Activated T-cell treated with anti-CD3 and anti-CD28 coated beads, Interleukin-2, amount 50 U/mL, for 72 hours (primary cell): ENCODE measurements around the gene ZNF605. TPM values are rescaled to one million over a fixed set of nuclear protein-coding genes. Genes with fewer than 3 reads are reported as not detected.
"Not testable (repeated sequence)": the region's sequence is repeated elsewhere in the genome, so short reads cannot be mapped to it uniquely, and the experiment has no call there.

Experiments used
- ATAC-seq, 2 donors: fragments of 150-1000 bp; cut with Tn5 transposase; replicated peaks in 1 of 2; 2 replicates each; pipeline ENCODE4 v1.10.0; 2021; ENCODE audit warnings: moderate library complexity in 2 of 2, mild to moderate bottlenecking in 1 of 2
- DNase-seq, 2 donors: peaks; one replicate each; pipeline ENCODE4 v3.0.0; 2021 to 2022; ENCODE audit warnings: mixed read lengths in 1 of 2
- H3K27ac Mint-ChIP-seq: one replicate; pipeline ENCODE4 v1.8.0; 2022; ENCODE audit warnings: mild to moderate bottlenecking, moderate library complexity, mixed read lengths
- H3K27me3 Mint-ChIP-seq: one replicate; pipeline ENCODE4 v1.8.0; 2022; ENCODE audit warnings: low read depth, mixed read lengths
- H3K36me3 Mint-ChIP-seq, 2 donors: one replicate each; pipeline ENCODE4 v1.8.0; 2022; ENCODE audit warnings: mixed read lengths in 2 of 2, mild to moderate bottlenecking in 1 of 2; ENCODE audit not compliant: insufficient read depth in 2 of 2
- H3K4me1 Mint-ChIP-seq: one replicate; pipeline ENCODE4 v1.8.0; 2022; ENCODE audit warnings: low read depth, mixed read lengths
- H3K4me3 Mint-ChIP-seq, 2 donors: one replicate each; pipeline ENCODE4 v1.8.0; 2022; ENCODE audit warnings: mild to moderate bottlenecking in 2 of 2, mixed read lengths in 2 of 2, moderate library complexity in 2 of 2
- H3K9me3 Mint-ChIP-seq, 2 donors: one replicate each; pipeline ENCODE4 v1.8.0; 2022; ENCODE audit warnings: mixed read lengths in 2 of 2
- total RNA-seq, 2 donors: library from RNA; stranded (reverse); gene quantifications; one replicate each; pipeline ENCODE4 v1.2.3, GENCODE V29; 2022

ZNF605 gene
- total RNA-seq, 2 donors from 2014 or later = 6.8 to 8.7 TPM

DNA sequence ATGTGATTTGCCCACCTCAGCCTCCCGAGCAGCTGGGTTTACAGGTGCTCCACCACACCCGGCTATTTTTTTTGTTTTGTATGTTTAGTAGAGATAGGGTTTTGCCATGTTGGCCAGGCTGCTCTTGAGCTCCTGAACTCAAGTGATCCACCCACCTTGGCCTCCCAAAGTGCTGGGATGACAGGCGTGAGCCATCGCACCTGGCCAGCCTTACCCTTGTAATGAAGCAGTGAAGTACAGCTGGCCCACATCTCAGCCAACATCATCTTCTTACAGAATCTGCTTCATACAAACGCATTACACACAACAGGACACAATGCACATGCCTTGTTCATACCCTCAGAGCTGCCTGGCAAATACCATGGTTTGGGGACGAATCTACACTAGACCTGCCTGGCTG, 37.4 kb downstream of the ZNF605 start:
- Mint-ChIP-seq H3K4me3 (no peak overlapping the region), H3K4me1 (no peaks in the 10 kb centered on the region), H3K36me3 (peaks cover 27 to 57% of the 10 kb centered on the region in 2 donors), H3K9me3 (peaks cover 13 to 20% of the 10 kb centered on the region in 2 donors), H3K27me3 (no peaks in the 10 kb centered on the region), H3K27ac (no peak overlapping the region)
- no peak for DNase-seq
- no peak for ATAC-seq

GRCh38 chr12:132909030-132909368, 47.1 kb downstream of the ZNF605 start:
- Mint-ChIP-seq H3K4me3 (peak overlapping the region; percentile 82 to 89), H3K4me1 (peaks cover 8% of the 10 kb centered on the region), H3K27me3 (no peaks in the 10 kb centered on the region), H3K27ac (peak overlapping the region; percentile 56), H3K36me3 (peaks cover 14 to 26% of the 10 kb centered on the region in 2 donors), H3K9me3 (peaks cover 9 to 11% of the 10 kb centered on the region in 2 donors)
- no peak for ATAC-seq
- no peak for DNase-seq

DNA sequence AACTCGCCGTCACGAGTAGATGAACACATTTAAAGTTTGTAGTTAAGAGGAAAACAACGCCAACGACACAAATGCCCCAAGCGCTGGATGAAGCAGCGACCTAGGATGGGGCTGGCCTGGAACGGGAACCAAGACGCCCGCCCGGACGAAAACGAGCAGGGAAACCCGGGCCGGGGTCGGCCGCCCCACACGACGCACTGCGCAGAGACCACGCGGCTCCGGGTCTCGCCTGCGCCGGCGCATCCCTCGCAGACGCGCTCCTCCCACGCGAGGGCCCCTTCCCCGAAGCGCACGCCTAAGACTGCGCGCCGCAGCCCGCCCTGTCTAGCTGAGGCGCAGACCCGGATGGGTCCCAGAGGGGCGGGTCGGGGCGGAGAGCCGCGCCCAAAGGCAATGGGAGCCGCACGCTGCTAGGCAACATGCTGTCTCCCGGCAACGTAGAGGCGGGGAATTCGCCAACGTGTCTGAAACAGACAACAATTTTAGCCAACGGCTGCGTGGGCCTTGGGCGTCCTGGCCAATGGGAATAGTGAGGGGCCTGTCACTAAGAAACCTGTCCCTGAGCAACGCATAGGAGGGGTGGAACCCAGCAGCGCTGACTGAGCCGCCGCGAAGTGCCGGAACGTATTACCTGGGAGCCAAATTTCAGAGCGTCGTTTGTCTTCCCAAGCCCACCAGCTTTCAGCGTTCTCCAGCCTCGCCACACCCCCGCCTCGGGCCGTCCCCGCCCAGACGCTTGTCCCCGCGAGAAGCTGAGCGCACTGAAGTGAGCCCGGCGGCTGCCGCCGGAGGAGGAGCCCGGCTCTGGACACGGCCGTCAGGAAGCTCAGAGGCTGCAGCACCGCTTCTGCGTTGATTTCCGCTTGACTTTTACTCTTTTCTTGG, 47.7 kb downstream of the ZNF605 start:
- Mint-ChIP-seq H3K4me3 (peak overlapping the region; percentile 82 to 89), H3K36me3 (peaks cover 10 to 21% of the 10 kb centered on the region in 2 donors), H3K9me3 (peaks cover 7 to 11% of the 10 kb centered on the region in 2 donors), H3K27me3 (no peaks in the 10 kb centered on the region), H3K27ac (peak overlapping the region; percentile 56), H3K4me1 (peaks cover 8% of the 10 kb centered on the region)
- ATAC-seq (peak; percentile 92), DNase-seq (peak; percentile 97 to 99)

DNA sequence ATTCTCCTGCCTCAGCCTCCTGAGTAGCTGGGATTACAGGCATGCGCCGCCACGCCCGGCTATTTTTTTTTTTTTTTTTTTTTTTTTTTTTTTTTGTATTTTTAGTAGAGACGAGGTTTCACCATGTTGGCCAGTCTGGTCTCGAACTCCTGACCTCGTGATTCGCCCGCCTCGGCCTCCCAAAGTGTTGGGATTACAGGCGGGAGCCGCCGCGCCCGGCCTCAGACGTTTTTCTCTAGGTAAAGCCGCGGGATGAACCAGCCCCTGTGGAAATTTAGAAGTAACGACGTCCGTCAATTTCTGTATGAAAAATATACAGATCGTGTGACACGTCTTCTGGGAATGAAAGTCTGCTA, 48.3 kb downstream of the ZNF605 start:
- ATAC-seq, DNase-seq, H3K4me1 Mint-ChIP-seq, H3K27me3 Mint-ChIP-seq: not testable (repeated sequence)
- peak overlapping the region; percentile 82 to 89 for H3K4me3 Mint-ChIP-seq
- H3K27ac Mint-ChIP-seq = peak overlapping the region; percentile 30
- peaks cover 7 to 11% of the 10 kb centered on the region in 2 donors for H3K9me3 Mint-ChIP-seq
- H3K36me3 Mint-ChIP-seq = peaks cover 9 to 19% of the 10 kb centered on the region in 2 donors

- Mint-ChIP-seq H3K9me3 (peaks cover 7 to 9% of the 10 kb centered on the region in 2 donors), H3K4me3 (peak overlapping the region; percentile 54 to 82), H3K4me1 (peaks cover 8% of the 10 kb centered on the region), H3K27me3 (no peaks in the 10 kb centered on the region), H3K36me3 (peaks cover 7 to 17% of the 10 kb centered on the region in 2 donors), H3K27ac (no peak overlapping the region)
- ATAC-seq = no peak
- no peak for DNase-seq
Observed at GRCh38 chr12:132907216-132907615, 48.9 kb downstream of the ZNF605 start.

DNA sequence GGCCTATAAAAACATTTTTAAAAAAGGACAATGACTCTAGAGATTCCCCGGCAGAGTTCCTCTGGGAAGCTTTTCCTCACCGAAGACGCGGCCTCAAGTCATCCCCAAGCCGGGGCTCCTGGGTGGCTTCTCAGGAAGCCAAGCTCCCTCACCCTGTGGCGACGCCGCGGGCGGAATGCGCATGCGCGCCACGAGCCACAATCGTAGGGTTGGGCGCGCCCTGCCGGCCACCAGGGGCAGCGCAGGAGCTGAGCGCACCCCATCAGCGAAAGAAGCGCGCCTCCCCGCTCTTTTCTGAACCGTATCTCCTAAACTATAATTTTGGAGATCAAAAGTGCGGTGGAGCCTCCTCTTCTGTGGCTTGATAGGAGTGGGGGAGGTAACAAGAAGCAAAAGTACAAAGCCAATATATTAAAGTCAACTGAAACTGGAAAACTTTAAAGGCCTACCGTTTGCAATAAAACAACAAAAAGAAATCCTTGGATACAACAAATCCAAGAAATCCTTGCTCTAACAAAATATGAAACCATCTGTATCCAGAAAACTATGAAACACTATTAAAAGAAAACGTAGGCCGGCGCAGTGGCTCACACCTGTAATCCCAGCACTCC, 51.3 kb downstream of the ZNF605 start:
- peak; percentile 91 to 95 for DNase-seq
- H3K4me1 Mint-ChIP-seq = peaks cover 8% of the 10 kb centered on the region
- ATAC-seq = peak in 1 of 2 donors; percentile 11
- H3K27ac Mint-ChIP-seq = peak overlapping the region; percentile 75
- H3K9me3 Mint-ChIP-seq = no peaks in the 10 kb centered on the region
- peak overlapping the region; percentile 60 to 61 for H3K4me3 Mint-ChIP-seq
- H3K27me3 Mint-ChIP-seq = no peaks in the 10 kb centered on the region
- peaks cover 0 to 5% of the 10 kb centered on the region in 2 donors for H3K36me3 Mint-ChIP-seq

- ATAC-seq (no peak), DNase-seq (no peak)
- Mint-ChIP-seq H3K4me3 (no peak overlapping the region), H3K4me1 (no peaks in the 10 kb centered on the region), H3K9me3 (no peaks in the 10 kb centered on the region), H3K27me3 (no peaks in the 10 kb centered on the region), H3K36me3 (peaks cover 0 to 2% of the 10 kb centered on the region in 2 donors), H3K27ac (no peak overlapping the region)
Observed at GRCh38 chr12:132899033-132899432, 57.1 kb downstream of the ZNF605 start.

GRCh38 chr12:132888852-132889251, 67.3 kb downstream of the ZNF605 start:
- no peak for DNase-seq
- H3K27ac Mint-ChIP-seq = peak overlapping the region; percentile 24
- no peaks in the 10 kb centered on the region for H3K27me3 Mint-ChIP-seq
- peaks cover 16% of the 10 kb centered on the region for H3K4me1 Mint-ChIP-seq
- ATAC-seq = no peak
- H3K9me3 Mint-ChIP-seq = peaks cover 0 to 2% of the 10 kb centered on the region in 2 donors
- peaks cover 3 to 13% of the 10 kb centered on the region in 2 donors for H3K36me3 Mint-ChIP-seq
- peak overlapping the region; percentile 53 to 99 for H3K4me3 Mint-ChIP-seq

GRCh38 chr12:132887513-132888351, 68.4 kb downstream of the ZNF605 start, which contains the start of gene CHFR:
Gene CHFR (minus strand): TSS chr12:132887605. CDS start chr12:132887328, 277 bp downstream.
- DNase-seq (peak; percentile 95 to 97), ATAC-seq (peak; percentile 98)
- H3K4me1 Mint-ChIP-seq = peaks cover 16% of the 10 kb centered on the region
- peak within 1 kb of the TSS; percentile 99 for H3K27ac Mint-ChIP-seq
- H3K27me3 Mint-ChIP-seq = no peaks in the 10 kb centered on the region
- peaks cover 3 to 16% of the 10 kb centered on the region in 2 donors for H3K36me3 Mint-ChIP-seq
- peaks cover 0 to 2% of the 10 kb centered on the region in 2 donors for H3K9me3 Mint-ChIP-seq
- H3K4me3 Mint-ChIP-seq = peak within 1 kb of the TSS; percentile 99

- Mint-ChIP-seq H3K9me3 (peaks cover 0 to 2% of the 10 kb centered on the region in 2 donors), H3K4me1 (peaks cover 16% of the 10 kb centered on the region), H3K4me3 (peak overlapping the region; percentile 99), H3K27me3 (no peaks in the 10 kb centered on the region), H3K27ac (peak overlapping the region; percentile 46), H3K36me3 (peaks cover 3 to 19% of the 10 kb centered on the region in 2 donors)
- ATAC-seq = peak; percentile 3 to 21
- DNase-seq = peak; percentile 30 to 37
Observed at GRCh38 chr12:132886529-132887477, 69.3 kb downstream of the ZNF605 start.

GRCh38 chr12:132881818-132882217, 74.3 kb downstream of the ZNF605 start:
- H3K27me3 Mint-ChIP-seq = no peaks in the 10 kb centered on the region
- no peak for DNase-seq
- H3K27ac Mint-ChIP-seq = no peak overlapping the region
- H3K4me1 Mint-ChIP-seq = peaks cover 10% of the 10 kb centered on the region
- H3K4me3 Mint-ChIP-seq = no peak overlapping the region
- no peaks in the 10 kb centered on the region for H3K9me3 Mint-ChIP-seq
- peaks cover 1 to 19% of the 10 kb centered on the region in 2 donors for H3K36me3 Mint-ChIP-seq
- no peak for ATAC-seq

DNA sequence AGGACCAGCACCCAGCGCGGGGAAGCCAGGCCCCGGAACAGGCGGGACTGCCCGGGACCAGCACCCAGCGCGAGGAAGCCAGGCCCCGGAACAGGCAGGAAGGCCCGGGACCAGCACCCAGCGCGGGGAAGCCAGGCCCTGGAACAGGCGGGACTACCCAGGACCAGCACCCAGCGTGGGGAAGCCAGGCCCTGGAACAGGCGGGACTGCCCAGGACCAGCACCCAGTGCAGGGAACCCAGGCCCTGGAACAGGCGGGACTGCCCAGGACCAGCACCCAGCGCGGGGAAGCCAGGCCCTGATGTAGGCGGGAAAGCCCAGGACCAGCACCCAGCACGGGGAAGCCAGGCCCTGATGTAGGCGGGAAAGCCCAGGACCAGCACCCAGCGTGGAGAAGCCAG, 81.5 kb downstream of the ZNF605 start:
- not testable (repeated sequence) for H3K27me3 Mint-ChIP-seq, DNase-seq, H3K36me3 Mint-ChIP-seq, H3K4me3 Mint-ChIP-seq, H3K27ac Mint-ChIP-seq, H3K9me3 Mint-ChIP-seq, ATAC-seq
- peaks cover 16% of the 10 kb centered on the region for H3K4me1 Mint-ChIP-seq
